HG03039 (cell line): ENCODE measurements around the gene PUS1.

Source experiments
- ATAC-seq: cut with Tn5 transposase; IDR thresholded peaks from one replicate; pipeline ENCODE4 v1.9.1; 2021; ENCODE audit warnings: mild to moderate bottlenecking, moderate library complexity; ENCODE audit not compliant: unreplicated experiment

PUS1 gene

GRCh38 chr12:131902332-131903241 is 26.5 kb upstream of the PUS1 start:
- ATAC-seq = no peak

GRCh38 chr12:131903270-131904255 is 25.5 kb upstream of the PUS1 start:
- no peak for ATAC-seq

- ATAC-seq = no peak
Measured at GRCh38 chr12:131904346-131904745, 24.7 kb upstream of the PUS1 start.

GRCh38 chr12:131905081-131905629 is 23.9 kb upstream of the PUS1 start:
- ATAC-seq = no peak

GRCh38 chr12:131905630-131906091 is 23.4 kb upstream of the PUS1 start:
- ATAC-seq = no peak

- ATAC-seq = no peak
Measured at GRCh38 chr12:131907379-131908091, 21.5 kb upstream of the PUS1 start.

- no peak for ATAC-seq
Measured at GRCh38 chr12:131908092-131909080, 20.7 kb upstream of the PUS1 start.

GRCh38 chr12:131909081-131909751 is 19.9 kb upstream of the PUS1 start:
- ATAC-seq = no peak

GRCh38 chr12:131909752-131910219 is 19.3 kb upstream of the PUS1 start:
- ATAC-seq = no peak

GRCh38 chr12:131910302-131911027 is 18.6 kb upstream of the PUS1 start:
- ATAC-seq = no peak

- no peak for ATAC-seq
Measured at GRCh38 chr12:131911028-131911650, 17.9 kb upstream of the PUS1 start.

- ATAC-seq = no peak
Measured at GRCh38 chr12:131911851-131912477, 17.1 kb upstream of the PUS1 start.

- ATAC-seq = no peak
Measured at GRCh38 chr12:131912518-131913274, 16.4 kb upstream of the PUS1 start.

- no peak for ATAC-seq
Measured at GRCh38 chr12:131913666-131914065, 15.4 kb upstream of the PUS1 start.

GRCh38 chr12:131914179-131914702 is 14.8 kb upstream of the PUS1 start:
- ATAC-seq = no peak
